ENCODE measurements around the gene NSD1. TPM values are rescaled to one million over a fixed set of nuclear protein-coding genes. Genes with fewer than 3 reads are reported as not detected.

NSD1 gene
- total and polyA plus RNA-seq, 7 donors, result 3.0 to 41.5 (median 34.6) TPM

DNA sequence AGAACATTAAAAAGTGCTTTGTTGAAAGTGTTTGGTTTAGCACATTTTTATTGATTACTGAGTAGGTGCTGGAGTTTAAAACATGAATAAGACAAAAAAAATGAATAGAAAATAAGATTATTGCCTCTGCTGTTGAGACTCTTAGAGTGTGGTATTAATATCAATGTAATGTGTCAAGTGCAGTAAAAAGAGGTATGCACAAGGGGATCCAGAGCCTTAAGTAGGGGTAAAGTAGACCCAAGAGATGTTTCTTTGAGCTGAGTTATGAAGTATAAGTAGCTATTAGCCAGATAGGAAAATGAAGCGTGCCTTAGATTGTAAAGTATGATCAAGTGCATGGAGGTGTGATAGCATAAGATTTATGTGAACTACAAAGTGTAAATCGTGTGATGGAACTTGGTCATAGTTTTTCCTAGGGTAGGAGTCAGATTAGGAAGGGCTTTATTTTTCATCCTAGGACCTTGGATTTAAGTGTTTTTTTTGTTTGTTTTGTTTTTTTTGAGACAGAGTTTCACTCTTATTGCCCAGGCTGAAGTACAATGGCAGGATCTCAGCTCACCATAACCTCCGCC lies 45.2 kb downstream of the NSD1 start:
- Histone ChIP-seq H3K4me3 (no peak overlapping the region), H3K36me3 (no peaks in the 10 kb centered on the region), H3K27ac (no peak overlapping the region), H3K9me3 (no peaks in the 10 kb centered on the region), H3K4me1 (peaks cover 0 to 10% (median 8%) of the 10 kb centered on the region in 4 donors), H3K27me3 (no peaks in the 10 kb centered on the region)
- intact Hi-C loops (cut with DNase I), result no loop called here
- WGBS, 2 donors, result 93 to 94% methylated on average over 3 of the region's 3 CpGs
- DNase-seq, result no peak
- no peak for TF ChIP-seq EP300 (IDR thresholded peaks at IDR 0.05)
- TF ChIP-seq POLR2A (IDR thresholded peaks at IDR 0.05), result no peak
- no peak for TF ChIP-seq POLR2AphosphoS5 (IDR thresholded peaks at IDR 0.05)
- no peak for TF ChIP-seq CTCF (IDR thresholded peaks at IDR 0.05)

DNA sequence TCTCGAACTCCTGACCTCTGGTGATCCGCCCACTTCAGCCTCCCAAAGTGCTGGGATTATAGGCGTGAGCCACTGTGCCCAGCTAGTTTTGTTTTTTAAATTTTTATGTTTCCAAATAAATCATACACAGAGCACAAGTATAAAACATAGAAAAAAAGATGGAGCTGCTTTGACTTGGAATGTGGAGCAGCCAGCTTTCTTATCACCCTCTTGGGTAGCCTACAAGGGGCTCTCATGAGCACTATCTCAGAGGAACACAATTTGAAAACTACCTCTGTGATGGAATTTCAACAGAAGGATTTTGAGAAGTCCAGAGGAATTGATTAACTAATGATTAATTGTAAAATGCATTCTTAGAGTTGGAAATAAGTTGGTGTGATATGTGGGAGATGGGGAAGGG lies 45.9 kb downstream of the NSD1 start:
- H3K27me3 ChIP-seq, result no peaks in the 10 kb centered on the region
- TF ChIP-seq CTCF (IDR thresholded peaks at IDR 0.05) (no peak), POLR2A (IDR thresholded peaks at IDR 0.05) (no peak), POLR2AphosphoS5 (IDR thresholded peaks at IDR 0.05) (no peak), EP300 (IDR thresholded peaks at IDR 0.05) (no peak)
- intact Hi-C loops (cut with DNase I), result no loop called here

DNA sequence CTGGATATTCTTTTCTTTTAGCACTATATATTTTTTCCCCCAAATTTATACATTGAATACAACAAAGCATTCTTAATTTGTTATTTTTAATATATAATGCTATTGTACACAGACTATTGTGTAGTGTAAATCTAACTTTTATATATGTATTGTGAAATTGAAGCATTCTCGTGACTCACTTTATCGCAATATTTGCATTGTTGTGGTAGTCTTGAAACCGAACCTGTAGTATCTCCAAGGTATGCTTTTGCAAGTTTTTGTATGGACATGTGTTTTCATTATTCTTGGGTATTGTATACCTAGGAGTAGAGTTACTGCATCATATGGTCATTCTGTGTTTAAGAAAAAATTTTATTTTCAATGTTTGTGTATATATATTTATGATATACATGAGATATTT lies 49.6 kb downstream of the NSD1 start:
- WGBS, 2 donors, result 96 to 97% methylated on average over 3 of the region's 3 CpGs
- no peak for TF ChIP-seq EP300 (IDR thresholded peaks at IDR 0.05)
- no peak for TF ChIP-seq POLR2A (IDR thresholded peaks at IDR 0.05)
- no peak for TF ChIP-seq POLR2AphosphoS5 (IDR thresholded peaks at IDR 0.05)
- no peak for TF ChIP-seq CTCF (IDR thresholded peaks at IDR 0.05)
- intact Hi-C loops (cut with DNase I), result no loop called here
- H3K4me1 ChIP-seq, result peaks cover 0 to 18% (median 14%) of the 10 kb centered on the region in 4 donors
- no peak overlapping the region for H3K27ac ChIP-seq
- H3K27me3 ChIP-seq, result no peaks in the 10 kb centered on the region
- no peak overlapping the region for H3K4me3 ChIP-seq
- DNase-seq, result no peak
- H3K9me3 ChIP-seq, result no peaks in the 10 kb centered on the region
- H3K36me3 ChIP-seq, result no peaks in the 10 kb centered on the region

More for the DNA sequence above, 45.9 kb downstream of the NSD1 start:
- Histone ChIP-seq H3K4me1 (peaks cover 0 to 12% (median 11%) of the 10 kb centered on the region in 4 donors), H3K27ac (no peak overlapping the region), H3K4me3 (no peak overlapping the region), H3K36me3 (no peaks in the 10 kb centered on the region), H3K9me3 (no peaks in the 10 kb centered on the region)
- no peak for DNase-seq
- WGBS, 2 donors, result 87 to 91% methylated on average over 3 of the region's 3 CpGs

GRCh38 chr5:177183766-177184360 lies 50.3 kb downstream of the NSD1 start:
- no peak overlapping the region for H3K27ac ChIP-seq
- H3K27me3 ChIP-seq, result no peaks in the 10 kb centered on the region
- H3K36me3 ChIP-seq, result no peaks in the 10 kb centered on the region
- WGBS, 2 donors, result 59 to 72% methylated on average over 3 of the region's 3 CpGs
- H3K4me1 ChIP-seq, result peaks cover 0 to 20% (median 18%) of the 10 kb centered on the region in 4 donors
- H3K4me3 ChIP-seq, result no peak overlapping the region
- no peak for DNase-seq
- intact Hi-C loops (cut with DNase I), result no loop called here
- no peak for TF ChIP-seq POLR2A (IDR thresholded peaks at IDR 0.05)
- TF ChIP-seq EP300 (IDR thresholded peaks at IDR 0.05), result no peak
- no peak for TF ChIP-seq POLR2AphosphoS5 (IDR thresholded peaks at IDR 0.05)
- TF ChIP-seq CTCF (IDR thresholded peaks at IDR 0.05), result no peak
- H3K9me3 ChIP-seq, result no peaks in the 10 kb centered on the region

Measured in sigmoid colon (tissue), 7 donors.